Smooth muscle cell (in vitro differentiated cells): Measurements from ENCODE around the gene IFNA21. TPM values are rescaled to one million over a fixed set of nuclear protein-coding genes. Genes with fewer than 3 reads are reported as not detected.
A peak's percentile ranks its signal among the peaks of the same experiment; 100 is the strongest.
"Not testable (repeated sequence)": the region's sequence is repeated elsewhere in the genome, so short reads cannot be mapped to it uniquely, and the experiment has no call there.

Experiments used
- DNase-seq: peaks from one replicate; lab custom pipeline; 2025; ENCODE audit not compliant: unreplicated experiment; lab: John Stamatoyannopoulos, UW
- H2AFZ ChIP-seq: fragments of 200-600 bp; sonication (generic); 2 replicates; pipeline ENCODE4 v1.6.0; 2016; ENCODE audit warnings: antibody characterized with exemption, low read depth, mild to moderate bottlenecking
- H3F3A ChIP-seq: fragments of 200-600 bp; sonication (generic); 2 replicates; pipeline ENCODE4 v1.6.0; 2017; ENCODE audit warnings: antibody characterized with exemption, low read depth
- H3K27ac ChIP-seq: fragments of 200-600 bp; sonication (generic); 2 replicates; pipeline ENCODE4 v1.5.1; 2016; ENCODE audit warnings: low read depth, mild to moderate bottlenecking
- H3K27me3 ChIP-seq: fragments of 200-600 bp; sonication (generic); 2 replicates; pipeline ENCODE4 v1.6.1; 2016; ENCODE audit warnings: low read depth, mild to moderate bottlenecking
- H3K36me3 ChIP-seq: fragments of 200-600 bp; sonication (generic); 2 replicates; pipeline ENCODE4 v1.5.1; 2016; ENCODE audit warnings: low read depth
- H3K4me1 ChIP-seq: fragments of 200-600 bp; sonication (generic); 2 replicates; pipeline ENCODE4 v1.5.1; 2016; ENCODE audit warnings: low read depth
- H3K4me2 ChIP-seq: fragments of 200-600 bp; sonication (generic); 2 replicates; pipeline ENCODE4 v1.6.0; 2016; ENCODE audit warnings: mild to moderate bottlenecking
- H3K4me3 ChIP-seq: fragments of 200-600 bp; sonication (generic); 2 replicates; pipeline ENCODE4 v1.5.1; 2016; ENCODE audit warnings: mild to moderate bottlenecking
- H3K79me2 ChIP-seq: fragments of 200-600 bp; sonication (generic); 2 replicates; pipeline ENCODE4 v1.6.0; 2016; ENCODE audit warnings: low read depth, mild to moderate bottlenecking
- H3K9ac ChIP-seq: fragments of 200-600 bp; sonication (generic); 2 replicates; pipeline ENCODE4 v1.6.0; 2016; ENCODE audit warnings: low read depth
- H3K9me3 ChIP-seq: fragments of 200-600 bp; sonication (generic); replicated peaks from 2 replicates; pipeline ENCODE4 v1.5.1; 2016; ENCODE audit warnings: low read depth
- H4K20me1 ChIP-seq: fragments of 200-600 bp; sonication (generic); 2 replicates; pipeline ENCODE4 v1.6.0; 2016; ENCODE audit warnings: low read depth
- WGBS: methylation state at CpG from one replicate; pipeline ENCODE4 v1.1.7; 2016; ENCODE audit warnings: low lambda C conversion rate; 5-methylcytosine and 5-hydroxymethylcytosine counted together
- polyA plus RNA-seq: library from polyadenylated mRNA; unstranded; fragments of >200 nt; fragmentation: Nextera tagmentation; extraction: Ambion mirVana; gene quantifications from 2 replicates; pipeline ENCODE4 v1.2.1, GENCODE V29; 2016
- total RNA-seq: library from RNA; depleted of rRNA; stranded (reverse); fragments of >200 nt; gene quantifications from 2 replicates; pipeline ENCODE4 v1.2.3, GENCODE V29; 2014
- TF ChIP-seq, protein P1 (sequence below): fragments of 200-600 bp; sonication (generic); IDR thresholded peaks from 2 replicates; pipeline ENCODE4 v1.5.1; 2017; ENCODE audit warnings: borderline replicate concordance, mild to moderate bottlenecking, antibody characterized with exemption; ENCODE audit not compliant: insufficient read depth, poor library complexity, severe bottlenecking

The IFNA21 gene
- total and polyA plus RNA-seq, 2 experiments from 2014 or later = not detected

DNA sequence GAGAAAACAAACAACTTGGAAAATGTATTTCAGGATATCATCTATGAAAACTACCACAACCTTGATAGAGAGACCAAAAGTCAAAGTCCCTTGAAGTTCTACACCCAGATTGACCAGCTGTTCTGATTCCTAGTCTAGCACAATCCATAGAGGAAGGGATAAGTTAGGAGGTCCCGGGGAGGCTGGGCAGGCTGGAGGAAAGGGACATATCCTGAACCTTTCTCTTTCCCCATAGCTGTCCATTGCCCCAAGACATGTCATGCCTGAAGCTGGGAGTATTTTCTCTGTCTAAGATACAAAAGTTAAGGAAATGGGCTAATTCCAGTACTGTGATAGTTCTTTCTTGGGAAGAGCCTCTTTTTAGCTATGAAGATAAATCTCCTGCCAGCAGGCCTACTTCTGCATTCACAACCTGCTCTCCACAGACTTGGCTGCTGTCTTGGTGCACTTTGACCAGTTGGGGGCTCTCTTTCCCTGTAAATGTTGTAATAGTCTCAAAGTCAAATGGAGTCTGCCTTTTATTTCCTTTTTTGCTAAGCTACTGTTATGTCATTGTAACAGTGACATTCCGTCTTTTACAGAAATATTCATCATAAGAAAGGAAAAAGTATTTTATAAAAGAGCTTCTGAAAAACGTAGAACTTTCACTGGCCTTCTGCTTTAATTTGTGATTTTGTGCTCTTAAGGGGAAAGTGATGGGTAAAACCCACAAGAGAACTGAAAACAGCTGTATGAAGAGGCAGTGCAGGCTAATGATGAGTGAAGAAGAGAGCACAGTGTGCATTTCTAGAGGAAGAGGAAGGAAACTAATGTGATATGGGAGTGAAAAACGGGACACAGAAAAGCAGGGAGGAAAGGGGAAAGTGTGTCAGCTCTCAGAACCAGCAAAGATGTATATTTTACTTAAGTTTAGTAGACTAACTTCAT lies 16.6 kb upstream of the IFNA21 start:
- not testable (repeated sequence) for H3F3A ChIP-seq, H3K4me3 ChIP-seq, H3K9ac ChIP-seq, H3K27ac ChIP-seq, H3K27me3 ChIP-seq, H3K9me3 ChIP-seq, H3K4me2 ChIP-seq, H2AFZ ChIP-seq, H3K4me1 ChIP-seq, H3K79me2 ChIP-seq, H3K36me3 ChIP-seq, DNase-seq, H4K20me1 ChIP-seq
- TF ChIP-seq, protein P1, sequence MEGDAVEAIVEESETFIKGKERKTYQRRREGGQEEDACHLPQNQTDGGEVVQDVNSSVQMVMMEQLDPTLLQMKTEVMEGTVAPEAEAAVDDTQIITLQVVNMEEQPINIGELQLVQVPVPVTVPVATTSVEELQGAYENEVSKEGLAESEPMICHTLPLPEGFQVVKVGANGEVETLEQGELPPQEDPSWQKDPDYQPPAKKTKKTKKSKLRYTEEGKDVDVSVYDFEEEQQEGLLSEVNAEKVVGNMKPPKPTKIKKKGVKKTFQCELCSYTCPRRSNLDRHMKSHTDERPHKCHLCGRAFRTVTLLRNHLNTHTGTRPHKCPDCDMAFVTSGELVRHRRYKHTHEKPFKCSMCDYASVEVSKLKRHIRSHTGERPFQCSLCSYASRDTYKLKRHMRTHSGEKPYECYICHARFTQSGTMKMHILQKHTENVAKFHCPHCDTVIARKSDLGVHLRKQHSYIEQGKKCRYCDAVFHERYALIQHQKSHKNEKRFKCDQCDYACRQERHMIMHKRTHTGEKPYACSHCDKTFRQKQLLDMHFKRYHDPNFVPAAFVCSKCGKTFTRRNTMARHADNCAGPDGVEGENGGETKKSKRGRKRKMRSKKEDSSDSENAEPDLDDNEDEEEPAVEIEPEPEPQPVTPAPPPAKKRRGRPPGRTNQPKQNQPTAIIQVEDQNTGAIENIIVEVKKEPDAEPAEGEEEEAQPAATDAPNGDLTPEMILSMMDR = peak; percentile 48
- WGBS = 31% methylated on average over 4 of the region's 4 CpGs

DNA sequence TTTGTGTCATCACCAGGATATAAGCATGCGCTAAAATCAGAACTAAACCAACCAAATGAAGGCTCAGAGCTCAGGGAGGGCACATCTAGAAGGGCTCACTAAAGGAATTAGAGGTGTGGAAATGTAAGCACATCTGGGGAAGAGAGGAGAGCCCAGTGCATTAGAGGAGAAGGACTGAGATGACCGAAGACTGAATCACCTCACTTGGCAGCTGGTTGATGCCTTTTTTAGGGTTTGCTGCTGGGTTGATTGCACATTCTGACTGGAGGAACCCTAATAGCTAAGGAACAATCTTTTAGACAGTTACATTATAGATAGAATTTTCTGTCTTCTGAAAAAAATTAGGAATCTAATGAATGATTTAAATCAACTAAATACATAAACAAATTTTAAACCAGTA lies 8.2 kb upstream of the IFNA21 start:
- no peaks in the 10 kb centered on the region for H3K9me3 ChIP-seq
- TF ChIP-seq, protein P1 = no peak
- H3K4me1 ChIP-seq = no peaks in the 10 kb centered on the region
- no peak for DNase-seq
- H3K36me3 ChIP-seq = no peaks in the 10 kb centered on the region
- H3K4me2 ChIP-seq = no peak overlapping the region
- no peak overlapping the region for H3K9ac ChIP-seq
- no peak overlapping the region for H3K4me3 ChIP-seq
- no peak overlapping the region for H2AFZ ChIP-seq
- H3K79me2 ChIP-seq = no peaks in the 10 kb centered on the region
- H4K20me1 ChIP-seq = no peaks in the 10 kb centered on the region
- H3K27ac ChIP-seq = no peak overlapping the region
- no peaks in the 10 kb centered on the region for H3F3A ChIP-seq
- 91% methylated on average over 2 of the region's 2 CpGs for WGBS
- peaks cover 23% of the 10 kb centered on the region for H3K27me3 ChIP-seq

DNA sequence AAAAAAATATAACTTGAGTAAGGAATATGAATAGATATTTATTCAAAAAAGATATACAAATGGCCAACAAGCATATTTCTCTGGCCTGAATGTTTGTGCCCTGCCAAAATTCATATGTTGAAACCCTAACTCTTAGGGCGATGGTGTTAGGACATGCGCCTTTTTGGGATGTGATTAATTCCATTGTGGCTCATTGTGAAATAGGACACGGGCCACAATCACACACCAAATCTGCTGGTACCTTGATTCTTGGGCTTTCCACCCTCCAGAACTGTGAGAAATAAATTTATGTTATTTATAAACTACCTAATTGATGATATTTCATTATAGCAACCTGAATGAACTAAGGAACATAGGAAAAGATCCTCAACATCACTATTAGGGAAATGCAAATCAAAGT lies 5.7 kb upstream of the IFNA21 start:
- Histone ChIP-seq H3K4me3 (no peak overlapping the region), H3K9me3 (no peaks in the 10 kb centered on the region), H3K79me2 (no peaks in the 10 kb centered on the region), H3K36me3 (no peaks in the 10 kb centered on the region), H3K4me1 (no peaks in the 10 kb centered on the region), H3K9ac (no peak overlapping the region), H3K27me3 (peaks cover 19% of the 10 kb centered on the region), H2AFZ (no peak overlapping the region), H3F3A (no peaks in the 10 kb centered on the region), H3K4me2 (no peak overlapping the region), H3K27ac (no peak overlapping the region), H4K20me1 (no peaks in the 10 kb centered on the region)
- TF ChIP-seq, protein P1 = no peak
- no peak for DNase-seq
- 92% methylated on average over 3 of the region's 3 CpGs for WGBS
